ENCODE measurements around the gene LPAR2.
A peak's percentile ranks its signal among the peaks of the same experiment; 100 is the strongest.

The LPAR2 gene

DNA sequence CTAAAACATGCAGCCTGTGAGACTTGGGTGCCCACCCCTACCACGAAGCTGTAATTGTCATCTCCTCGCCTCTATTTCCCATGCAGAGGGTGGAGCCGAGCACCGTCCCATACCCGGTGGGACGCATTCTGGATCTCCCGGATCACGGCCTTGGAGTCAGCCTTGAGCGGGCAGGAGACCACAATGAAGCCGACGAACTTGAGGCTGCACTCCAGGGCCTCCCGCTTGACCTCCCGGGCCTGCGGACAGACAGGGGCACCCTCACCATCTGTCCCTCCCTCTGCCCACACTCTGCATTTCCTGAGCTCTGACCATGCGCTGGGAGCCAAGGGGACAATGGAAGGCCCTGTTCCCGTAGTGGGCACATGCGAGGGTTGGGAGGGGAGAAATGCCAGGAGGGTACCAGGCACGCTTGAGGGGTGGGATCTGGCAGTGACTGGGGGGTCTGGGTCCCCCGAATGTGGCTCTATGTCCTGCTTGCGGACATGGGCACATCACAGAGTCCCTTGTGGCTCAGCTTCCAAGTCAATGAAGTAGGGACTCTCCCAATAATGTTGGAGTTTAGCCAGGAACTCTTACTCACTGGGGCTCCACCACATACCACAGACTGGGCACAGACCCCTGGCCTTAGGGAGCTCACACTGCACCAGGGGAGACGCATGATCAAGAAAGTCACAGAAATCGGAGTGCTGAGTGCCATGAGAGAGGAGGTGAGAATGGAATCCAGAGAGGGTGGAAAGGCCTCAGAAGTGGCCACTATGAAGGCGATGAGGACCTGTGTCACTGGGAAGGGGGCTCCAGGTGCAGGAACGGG lies 24.7 kb upstream of the LPAR2 start:
- no peak for DNase-seq

DNA sequence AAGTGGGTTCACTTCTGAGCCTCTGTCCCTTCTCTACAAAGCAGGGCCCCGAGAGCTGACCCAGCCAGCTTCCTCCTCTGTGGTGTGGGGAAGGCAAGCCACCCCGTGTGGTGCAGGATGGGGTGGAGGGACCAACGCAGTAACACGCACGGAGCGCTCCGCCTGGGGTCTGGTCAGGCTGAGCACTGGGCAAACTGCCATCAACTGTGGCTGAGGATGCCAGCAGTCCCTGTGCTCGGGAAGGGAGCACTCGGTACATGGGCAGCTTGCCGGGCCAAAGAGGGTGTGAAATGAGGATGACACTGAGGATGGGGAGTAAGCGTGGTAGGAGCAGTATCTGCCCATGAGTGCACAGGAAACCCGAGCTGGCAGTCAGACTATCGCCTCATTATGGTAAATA lies 23.1 kb upstream of the LPAR2 start:
- no peak for DNase-seq

DNA sequence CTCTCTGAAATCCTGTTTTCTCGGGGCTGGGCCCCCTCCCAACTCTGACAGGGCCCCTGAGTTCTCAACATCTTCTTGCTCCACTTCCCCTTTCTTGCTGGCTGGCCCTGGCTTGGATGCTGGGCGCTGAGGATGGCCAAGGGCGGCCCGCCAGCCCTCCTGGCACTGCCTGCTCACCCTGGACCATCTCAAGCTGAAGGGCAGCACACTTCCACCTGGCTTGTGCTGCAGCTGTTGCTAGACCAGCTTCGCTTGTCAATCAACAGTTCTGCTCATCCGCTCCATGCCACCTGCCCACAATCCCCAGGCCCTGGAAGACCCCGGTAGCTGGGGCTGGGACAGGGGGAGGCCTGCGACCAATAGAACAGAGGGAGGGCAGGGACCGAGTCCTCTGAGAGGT lies 22.3 kb upstream of the LPAR2 start:
- DNase-seq = no peak

DNA sequence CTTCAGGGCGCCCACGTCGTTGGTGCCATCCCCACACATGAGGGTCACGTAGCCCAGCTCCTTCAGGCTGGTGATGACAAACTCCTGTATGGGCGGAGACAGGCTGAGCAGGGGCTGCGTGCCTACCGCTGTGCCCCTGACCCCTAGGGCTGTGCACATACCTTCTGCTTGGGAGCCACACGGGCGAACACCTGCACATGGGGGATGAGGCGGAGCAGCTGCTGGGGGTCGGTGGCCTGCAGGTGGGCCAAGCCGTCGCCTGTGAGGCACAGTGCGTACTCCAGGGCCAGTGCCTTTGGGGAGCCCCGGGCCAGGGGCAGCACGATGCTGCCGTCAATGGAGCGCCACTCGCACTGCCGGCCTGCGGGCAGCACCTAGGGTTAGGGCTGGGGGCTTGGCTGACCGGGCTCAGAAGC lies 21.6 kb upstream of the LPAR2 start:
- no peak for DNase-seq

DNA sequence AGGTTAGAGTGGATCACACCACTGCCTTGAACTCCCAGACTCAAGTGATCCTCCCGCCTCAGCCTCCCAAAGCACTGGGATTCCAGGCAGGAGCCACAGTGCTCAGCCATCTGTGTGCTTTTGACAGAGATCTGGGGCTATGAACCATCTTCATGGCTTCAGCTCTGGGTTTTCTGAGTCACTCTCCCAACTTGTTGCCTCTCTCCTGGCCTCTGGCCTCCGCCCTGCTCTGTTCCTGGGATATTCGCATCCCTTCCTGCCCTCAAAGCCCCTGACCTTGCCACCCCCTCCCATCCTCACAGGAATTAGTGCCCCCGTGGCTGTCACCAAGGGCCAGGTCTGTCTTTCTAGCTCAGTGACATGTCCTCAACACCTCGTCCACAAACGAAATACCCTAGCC lies 21.1 kb upstream of the LPAR2 start:
- DNase-seq = no peak

DNA sequence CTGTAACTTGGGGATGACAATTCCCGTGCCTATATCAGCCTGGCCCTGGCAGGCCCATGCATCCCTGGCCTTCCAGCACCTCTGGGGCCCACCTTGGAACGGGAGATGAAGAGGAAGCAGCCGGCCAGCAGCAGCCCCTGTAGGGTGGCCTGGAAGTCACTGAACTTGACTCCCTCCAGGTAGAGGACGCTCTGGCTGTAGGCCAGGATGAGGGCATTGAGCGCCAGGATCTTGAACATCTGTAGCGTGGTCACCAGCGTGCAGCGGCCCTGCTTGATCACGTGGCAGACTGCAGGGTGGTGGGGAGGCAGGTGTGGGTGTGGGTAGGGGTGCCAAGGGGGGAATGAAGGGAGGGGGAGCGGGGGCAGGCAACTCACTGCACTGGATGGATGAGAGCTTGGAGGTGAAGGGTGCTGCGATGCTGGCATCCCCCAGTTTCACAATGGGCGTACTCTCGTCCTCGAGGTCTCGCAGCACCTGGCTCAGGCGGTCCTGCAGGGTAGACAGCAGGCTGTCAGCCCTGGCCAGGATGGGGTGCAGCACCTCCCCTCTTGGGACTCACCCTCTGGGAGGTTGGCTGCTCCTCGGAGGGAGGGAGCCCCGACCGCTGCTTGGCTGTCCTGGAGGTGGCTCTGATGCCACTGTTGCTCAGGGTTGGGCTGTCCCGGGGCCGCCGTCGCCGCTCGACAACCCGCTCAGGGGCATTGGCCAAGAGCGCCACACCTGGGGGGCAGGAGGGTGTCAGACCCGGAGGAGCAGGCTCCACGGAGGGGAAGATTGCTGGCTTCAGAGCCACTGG lies 19.2 kb upstream of the LPAR2 start:
- no peak for DNase-seq

DNA sequence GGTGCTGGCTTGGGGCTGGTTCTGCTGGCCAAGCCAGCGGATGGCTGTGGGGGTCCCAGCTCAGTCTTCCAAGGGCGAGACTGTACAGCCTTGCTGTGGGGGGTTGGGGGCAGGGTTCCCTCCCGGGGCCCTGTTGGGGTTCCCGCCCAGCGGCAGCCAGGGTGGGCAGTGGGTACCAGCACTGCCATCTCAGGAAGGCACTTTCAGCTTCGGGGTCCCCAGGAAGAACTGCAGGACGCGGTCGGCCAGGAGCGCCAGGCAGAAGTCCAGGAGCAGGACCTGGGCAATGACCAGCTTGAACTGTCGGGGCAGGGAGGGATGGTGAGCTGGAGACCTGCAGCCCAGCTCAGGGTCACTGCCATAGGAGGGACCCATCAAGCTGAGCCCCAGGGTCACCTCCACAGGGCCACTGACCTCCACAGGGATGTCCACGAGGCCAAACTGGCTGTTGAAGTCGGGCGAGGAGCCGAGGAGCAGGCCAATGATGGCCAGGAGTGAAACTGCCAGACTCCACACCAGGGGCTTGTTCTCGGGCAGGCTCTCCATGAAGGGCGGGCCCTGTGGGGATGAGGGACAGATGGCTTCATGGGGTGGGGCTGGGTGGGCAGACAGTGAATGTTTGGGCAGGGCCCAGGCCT lies 17.3 kb upstream of the LPAR2 start:
- no peak for DNase-seq

DNA sequence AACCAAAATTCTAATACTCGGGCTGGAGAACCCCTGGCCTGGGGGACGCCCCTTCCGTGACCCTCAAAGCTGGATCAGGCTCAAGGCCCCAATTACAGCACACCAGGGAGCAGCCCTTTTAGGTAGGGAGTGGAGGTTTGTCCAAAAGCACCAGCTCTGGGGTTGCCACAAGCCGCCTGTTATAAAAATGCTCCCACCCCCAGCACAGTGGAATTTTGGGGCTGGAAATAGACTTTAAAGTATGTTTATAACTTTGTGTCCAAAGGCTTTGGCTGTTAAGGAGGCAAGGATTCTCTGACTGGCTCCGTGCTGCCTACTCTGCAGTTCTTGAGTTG lies 16.0 kb upstream of the LPAR2 start:
- no peak for DNase-seq

DNA sequence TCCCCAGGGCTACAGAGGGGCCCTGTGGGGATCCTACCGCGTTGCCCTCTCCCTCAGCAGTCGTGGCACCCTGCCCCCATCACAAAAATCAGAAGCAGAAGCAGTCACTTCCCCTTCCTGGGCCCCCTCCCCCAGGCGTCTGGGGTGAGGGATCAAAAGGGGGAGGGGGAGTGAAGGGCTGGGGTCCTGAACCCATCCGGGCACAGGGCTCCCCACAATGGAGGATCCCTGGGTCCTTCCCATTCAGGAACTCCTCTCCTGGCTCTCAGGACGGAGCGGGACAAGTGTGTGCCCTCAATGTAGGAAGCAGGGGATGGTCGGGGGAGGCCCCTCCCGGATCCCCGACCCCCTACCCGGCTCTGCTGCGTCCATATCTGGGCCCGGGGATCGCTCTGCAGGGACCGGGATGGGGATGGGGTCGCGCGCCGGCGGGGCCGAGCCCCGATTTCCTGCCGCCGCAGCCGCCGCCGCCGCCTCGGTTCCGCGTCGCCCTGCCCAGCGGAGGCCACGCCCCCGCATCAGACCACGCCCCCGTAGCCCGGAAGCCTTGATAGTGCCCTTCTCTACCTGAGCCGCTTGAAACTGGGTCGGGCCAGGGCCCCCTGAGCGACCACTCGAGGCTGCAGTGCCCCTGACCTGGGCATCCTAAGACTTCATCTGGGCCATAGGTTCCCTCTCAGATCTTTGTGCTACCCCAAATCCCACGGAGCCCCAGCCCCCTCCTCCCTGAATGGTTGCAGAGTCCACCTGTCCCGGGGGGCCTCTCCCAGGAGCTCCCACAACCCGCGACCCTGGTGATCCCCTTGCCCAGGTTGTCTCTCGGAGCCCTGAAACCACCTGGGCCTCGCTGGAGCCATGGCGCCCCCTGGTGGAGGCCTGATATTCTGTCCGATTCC lies 15.4 kb upstream of the LPAR2 start, which contains the start of gene GMIP:
GMIP (minus strand) TSS at position 500 of the 896 bp plus-strand sequence; CDS start at position 372, 128 bp downstream.
- DNase-seq = peak; percentile 83

DNA sequence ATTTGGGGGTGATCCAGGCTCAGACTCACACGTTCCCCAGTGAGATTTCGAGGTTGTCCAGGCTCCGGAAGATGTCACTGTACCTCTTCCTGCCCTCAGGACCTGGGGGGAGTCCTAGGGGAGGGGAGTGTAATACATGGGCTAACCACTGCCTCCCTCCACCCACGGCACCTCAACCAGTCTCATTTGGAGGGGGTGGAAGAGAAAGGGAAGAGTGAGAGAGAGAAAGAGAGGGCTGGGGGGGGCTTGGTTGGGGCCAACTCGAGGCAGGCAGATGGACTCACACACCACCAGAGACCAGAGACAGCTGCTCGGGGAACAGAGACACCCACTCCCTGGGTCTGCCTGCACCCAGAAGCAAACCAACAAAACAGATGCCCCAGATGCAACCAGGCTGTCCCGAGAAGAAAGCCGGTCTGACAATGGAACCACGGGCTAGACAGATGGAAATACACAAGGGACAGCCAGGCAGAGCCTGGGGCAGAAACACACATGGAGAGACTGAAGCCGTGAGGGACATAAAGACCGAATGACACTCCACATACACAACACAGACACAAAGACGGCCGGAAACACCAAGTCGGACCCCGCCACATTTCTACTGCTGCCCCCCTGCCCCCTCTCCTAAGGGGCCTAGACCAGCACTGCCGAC lies 14.6 kb upstream of the LPAR2 start:
- no peak for DNase-seq

DNA sequence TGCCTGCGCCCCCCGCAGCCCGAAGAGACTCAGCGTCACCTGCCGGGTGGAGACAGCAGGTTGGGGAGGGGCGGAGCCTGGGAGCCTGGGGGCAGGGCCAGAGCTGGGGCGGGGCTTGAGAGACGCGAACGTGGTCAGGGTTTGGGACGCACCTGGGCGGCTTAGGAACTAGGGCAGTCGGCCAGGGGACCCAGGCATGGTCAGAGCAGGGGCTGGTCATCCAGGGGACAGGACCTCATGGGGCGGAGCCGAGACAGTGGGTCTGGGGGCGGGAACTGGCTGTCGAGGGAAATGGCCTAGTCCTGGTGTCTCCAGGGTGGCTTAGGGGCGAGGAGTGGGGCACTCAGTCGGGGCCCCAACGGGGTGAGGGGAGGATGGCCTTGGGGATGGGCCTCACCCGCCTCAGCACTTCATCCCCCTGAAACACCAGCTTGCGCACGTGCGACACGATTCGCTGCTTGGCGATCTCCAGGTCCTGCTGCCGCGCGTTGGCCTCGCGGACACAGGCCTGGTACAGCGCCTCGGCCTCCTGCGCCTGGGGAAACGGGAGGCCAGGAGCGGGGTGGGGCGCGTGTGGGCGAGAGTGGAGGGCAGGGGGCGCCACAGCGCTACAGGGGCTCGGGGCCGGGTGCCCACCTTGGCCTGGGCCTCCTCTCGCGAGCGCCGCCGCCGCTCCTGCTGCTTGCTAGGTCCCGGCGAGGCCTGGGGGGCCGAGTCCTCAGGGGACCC lies 9.7 kb upstream of the LPAR2 start:
- no peak for DNase-seq

DNA sequence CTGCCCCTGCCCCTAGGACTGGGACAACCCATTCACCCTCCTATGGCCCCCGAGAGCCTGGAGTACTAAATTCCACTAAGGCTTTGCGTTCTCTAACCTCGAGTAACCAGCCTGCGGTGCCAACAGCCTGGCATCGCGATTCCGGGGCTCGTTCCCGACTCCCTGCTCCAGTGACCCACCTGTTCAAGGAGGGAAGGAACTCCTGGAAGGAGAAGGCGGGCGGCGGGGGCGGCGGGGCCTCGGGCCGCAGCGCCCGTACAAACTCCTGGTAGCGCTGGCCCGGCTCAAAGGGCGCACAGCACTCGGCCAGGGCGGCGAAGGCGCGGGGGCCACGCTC lies 9.1 kb upstream of the LPAR2 start:
- no peak for DNase-seq

DNA sequence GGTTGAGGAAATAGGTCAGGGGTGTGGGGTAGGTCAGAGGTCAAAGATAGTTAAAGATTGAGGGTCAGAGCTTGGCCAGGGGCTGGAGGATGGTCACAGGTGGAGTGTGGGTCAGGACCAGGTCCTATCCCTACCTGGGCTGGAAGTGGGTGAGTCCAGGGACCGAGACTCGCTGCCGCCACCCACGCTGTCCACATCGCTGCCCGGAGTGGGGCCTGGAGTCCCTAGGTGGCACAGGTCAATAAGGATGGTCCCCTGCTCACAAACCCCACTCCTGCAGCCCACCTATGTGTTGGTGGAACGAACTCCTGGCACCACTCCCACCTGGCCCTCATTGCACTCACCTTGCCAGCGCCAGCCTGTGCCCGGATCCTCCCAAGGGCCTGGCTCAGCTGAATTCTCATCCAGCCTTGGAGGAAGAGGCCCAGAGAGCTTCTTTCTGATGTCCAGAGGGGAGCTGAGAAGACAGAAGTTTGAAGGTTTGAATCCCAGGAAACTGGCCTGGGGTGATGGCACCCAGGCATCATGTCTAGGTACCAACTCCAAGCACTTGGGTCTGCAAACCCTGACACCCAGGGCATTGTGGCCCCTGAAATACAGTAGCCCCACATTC lies 8.7 kb upstream of the LPAR2 start:
- DNase-seq = no peak

DNA sequence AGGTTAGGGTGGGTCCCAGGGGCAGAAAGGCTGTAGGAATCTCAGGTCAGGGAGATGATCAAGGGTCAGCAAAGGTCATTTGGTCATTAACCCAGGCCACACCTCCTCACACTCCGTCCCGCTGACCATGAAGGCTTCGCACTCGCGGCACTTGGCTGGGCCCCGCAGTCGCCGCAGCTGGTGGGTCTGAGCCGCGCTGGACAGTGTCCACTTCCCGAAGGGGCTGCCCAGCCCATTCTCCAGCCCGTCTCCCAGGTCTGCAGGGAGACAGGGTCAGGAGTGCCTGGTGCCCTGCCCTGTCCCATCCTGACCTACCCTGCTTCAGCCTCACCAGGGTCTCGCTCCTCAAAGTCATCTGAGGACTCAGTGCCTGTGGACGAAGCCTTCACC lies 7.3 kb upstream of the LPAR2 start:
- DNase-seq = no peak

DNA sequence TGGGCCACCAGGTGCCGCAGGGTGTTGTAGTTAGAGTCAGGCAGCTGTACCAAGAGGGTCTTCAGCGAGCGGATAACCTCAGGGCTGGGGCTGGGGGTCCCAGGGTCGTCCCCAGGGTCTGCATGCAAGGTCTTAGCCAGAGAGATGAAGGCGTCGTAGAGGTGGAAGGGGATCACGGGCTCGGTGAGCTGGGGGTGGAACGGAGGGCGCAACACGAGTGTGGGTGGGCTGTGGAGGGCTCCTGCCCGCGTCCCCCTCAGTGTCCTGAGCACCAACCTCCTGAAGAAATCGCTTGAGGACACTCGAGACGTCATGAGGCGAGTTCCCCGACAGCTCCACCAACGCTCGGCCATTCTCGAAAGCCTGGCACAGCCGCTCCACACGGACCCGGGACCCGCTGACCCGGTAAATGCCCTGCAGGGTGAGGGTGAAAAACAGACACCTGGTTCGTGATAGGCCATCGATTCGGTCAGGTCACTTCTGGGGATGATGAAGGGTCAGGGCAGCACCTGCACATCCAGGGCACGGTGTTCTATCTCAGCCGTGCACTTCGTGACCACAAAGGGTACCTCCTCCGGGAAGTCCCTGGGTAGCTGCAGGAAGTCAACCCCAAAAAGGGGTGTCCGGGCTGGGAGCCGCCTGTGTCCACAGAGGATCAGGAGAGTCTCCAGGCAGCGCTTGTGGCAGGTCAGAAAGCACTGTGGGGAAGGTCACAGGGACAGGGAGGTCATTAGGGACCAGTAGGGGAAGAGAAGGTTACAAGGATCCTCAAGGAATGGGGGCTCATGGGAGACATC lies 6.7 kb upstream of the LPAR2 start:
- DNase-seq = no peak

DNA sequence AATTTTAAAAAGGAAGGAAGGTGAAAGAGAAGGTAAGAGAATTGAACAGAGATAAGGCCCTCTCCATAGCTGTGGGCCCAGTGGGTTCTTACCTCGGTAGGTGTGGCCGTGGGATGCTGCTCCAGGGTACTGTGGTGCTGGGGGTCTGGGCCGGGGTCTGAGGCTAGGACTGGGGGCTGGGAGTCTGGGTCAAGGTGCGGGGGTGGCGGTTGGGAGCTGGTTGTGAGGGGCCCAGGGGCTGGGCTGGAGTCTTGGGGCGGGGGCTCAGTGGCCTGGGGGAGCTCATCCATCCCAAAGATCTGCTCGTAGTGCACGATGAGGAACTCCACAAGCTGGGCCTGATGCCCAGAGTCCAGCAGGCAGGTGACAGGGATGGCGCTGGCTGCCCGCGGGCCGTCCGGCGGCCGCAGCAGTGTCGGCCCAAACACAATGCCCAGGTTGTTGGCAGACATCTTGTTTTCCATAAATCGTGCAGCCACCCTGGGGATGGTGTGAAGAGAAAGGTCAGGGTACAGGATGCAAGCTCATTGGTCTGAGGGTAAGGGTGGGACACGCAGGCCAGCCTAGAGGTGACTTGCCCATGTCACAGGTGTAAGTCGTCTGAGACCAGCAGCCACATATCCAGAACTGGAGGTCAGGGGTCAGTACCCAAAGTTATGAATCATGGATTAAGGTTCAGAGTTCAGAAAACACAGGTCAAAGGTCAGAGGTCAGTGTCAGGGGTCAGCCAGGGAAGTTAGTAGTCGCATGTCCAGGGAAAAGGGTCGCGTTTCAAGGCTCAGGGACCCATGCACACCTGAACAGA lies 5.9 kb upstream of the LPAR2 start:
- no peak for DNase-seq

DNA sequence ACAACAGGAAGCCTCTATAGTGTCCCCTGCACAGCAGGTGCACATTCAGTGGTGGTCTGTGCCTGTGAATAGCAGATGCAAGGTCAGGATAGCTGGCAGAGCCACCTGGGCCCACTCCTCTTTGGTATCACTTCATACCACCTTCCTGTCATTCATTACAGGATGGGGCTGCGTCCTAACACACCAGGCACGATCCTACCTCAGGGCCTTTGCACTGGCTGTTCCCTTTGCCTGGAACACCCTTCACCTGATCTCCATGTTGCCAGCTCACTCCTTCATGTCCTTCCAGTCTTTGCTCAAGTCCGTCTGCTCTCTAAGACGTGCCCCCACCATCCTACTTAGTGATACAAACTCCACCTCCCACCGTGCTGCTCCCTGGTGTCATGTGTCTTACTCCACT lies 4.6 kb upstream of the LPAR2 start:
- no peak for DNase-seq

DNA sequence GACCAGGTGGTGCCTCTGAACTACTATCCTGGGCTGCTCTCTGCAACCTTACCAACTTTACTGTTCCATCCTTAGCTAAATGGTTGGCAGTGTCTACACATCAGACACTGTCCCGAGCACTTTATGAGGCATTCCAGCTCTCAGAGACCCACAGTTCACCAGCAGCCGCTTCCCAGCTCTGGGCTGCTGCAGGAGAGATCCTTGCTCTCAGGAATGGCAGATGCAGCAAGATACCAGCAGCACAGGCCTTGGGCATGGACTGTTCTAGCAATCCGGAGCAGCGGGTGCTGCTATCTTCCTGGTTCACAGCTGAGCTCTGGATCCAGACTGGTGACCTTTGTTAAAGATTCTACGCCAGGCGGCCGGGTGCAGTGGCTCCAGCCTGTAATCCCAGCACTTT lies 3.3 kb upstream of the LPAR2 start:
- no peak for DNase-seq

DNA sequence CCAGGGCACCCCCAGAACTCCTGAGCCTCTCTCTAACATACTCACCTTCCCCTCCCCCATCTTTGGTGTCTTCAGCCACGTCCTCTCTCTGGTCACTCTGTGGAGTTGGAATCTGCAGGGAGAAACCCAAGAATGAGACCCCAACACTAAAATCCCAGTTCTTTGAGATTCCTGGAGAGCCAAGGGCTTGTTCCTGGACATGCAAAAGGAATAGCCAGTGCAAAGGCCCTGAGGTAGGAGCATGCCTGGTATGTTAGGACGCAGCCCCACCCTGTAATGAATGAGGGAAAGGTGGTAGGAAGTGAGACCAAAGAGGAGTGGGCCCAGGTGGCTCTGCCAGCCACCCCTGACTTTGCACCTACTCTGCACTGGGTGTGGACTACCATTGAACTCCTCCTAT lies 2.4 kb upstream of the LPAR2 start:
- no peak for DNase-seq

DNA sequence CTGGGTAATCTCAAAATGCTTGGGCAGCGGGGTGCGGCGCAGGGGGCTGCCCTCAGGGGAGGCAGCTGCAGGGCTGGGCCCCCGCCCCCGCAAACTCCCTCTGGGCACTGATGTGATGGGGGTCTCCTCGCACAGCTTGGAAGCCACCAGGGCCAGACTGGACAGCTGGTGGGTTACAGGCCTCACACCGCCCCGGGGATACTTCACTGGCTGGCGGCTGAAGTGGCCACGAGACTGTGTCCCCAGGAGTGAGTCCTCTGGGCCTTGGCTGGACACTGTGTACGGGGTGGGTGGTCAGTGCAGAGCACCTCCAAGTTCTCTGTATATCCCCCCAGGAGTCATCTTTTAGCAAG lies 2.0 kb upstream of the LPAR2 start:
- no peak for DNase-seq
